Esophagus squamous epithelium (tissue), 4 donors: ENCODE results near the gene TSPAN4.

Experiments used
- CTCF ChIP-seq, 6 experiments: fragments of 450-650 bp in 4 of 6; fragments of 200-600 bp in 2 of 6; sonication (generic) in 2 of 6; IDR thresholded peaks; one replicate each; pipeline ENCODE4 v1.5.1; 2016 to 2019; ENCODE audit warnings: antibody characterized with exemption in 6 of 6, mild to moderate bottlenecking in 4 of 6, moderate library complexity in 4 of 6
- POLR2A ChIP-seq, 4 donors: fragments of 450-650 bp; IDR thresholded peaks; one replicate each; pipeline ENCODE4 v1.6.1; 2017; ENCODE audit warnings: antibody characterized with exemption in 4 of 4, mild to moderate bottlenecking in 4 of 4, moderate library complexity in 3 of 4

DNA sequence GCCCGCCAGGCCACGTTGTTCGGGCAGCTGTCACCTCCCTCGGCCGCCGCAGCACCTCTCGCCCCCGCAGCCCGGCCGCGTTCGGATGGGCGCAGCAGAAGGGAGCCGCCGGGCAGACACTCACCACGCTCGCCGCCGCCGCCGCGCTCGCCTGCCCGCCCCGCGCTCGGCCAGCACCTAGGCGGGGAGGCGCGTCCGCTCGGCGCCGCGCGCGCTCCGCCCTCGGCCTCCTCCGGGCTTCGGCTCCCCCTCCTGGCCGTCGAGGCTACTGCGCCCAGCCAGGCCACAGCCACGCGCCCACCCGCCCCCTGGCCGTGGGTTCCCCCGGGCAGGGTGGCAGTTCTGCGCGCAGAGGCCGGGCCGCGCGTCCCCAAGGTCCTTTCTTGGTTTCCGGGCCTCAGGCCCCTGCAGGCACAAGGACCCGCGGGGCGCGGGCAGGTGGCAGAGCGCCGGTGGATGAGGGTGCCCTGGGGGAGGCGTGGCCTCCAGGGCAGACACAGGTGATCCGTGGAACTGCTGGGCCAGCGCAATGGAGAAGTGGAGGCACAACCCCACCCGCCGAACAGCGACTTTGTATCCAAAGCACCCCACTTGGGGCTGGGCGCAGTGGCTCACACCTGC lies 44.4 kb upstream of the TSPAN4 start, which contains the start of gene SLC25A22:
- TF ChIP-seq CTCF (IDR thresholded peaks at IDR 0.05): peak; percentile 72 to 97 (median 92)
- no peak for TF ChIP-seq POLR2A (IDR thresholded peaks at IDR 0.05)
